HG03103 (cell line): ENCODE results near the gene GRK5.

ENCODE experiments used
- ATAC-seq: cut with Tn5 transposase; IDR thresholded peaks from one replicate; pipeline ENCODE4 v1.9.1; 2021; ENCODE audit warnings: low read depth; ENCODE audit not compliant: unreplicated experiment

GRK5 gene

GRCh38 chr10:119313644-119314043, 106.3 kb downstream of the GRK5 start:
- peak; percentile 66 for ATAC-seq

GRCh38 chr10:119314061-119314460, 106.7 kb downstream of the GRK5 start:
- ATAC-seq: no peak

GRCh38 chr10:119314486-119314885, 107.1 kb downstream of the GRK5 start:
- ATAC-seq: no peak

GRCh38 chr10:119315128-119316001, 108.0 kb downstream of the GRK5 start:
- peak; percentile 51 for ATAC-seq

- ATAC-seq: no peak
These were observed 108.6 kb downstream of the GRK5 start for GRCh38 chr10:119316002-119316358.

GRCh38 chr10:119316729-119317097, 109.3 kb downstream of the GRK5 start:
- ATAC-seq: no peak

- ATAC-seq: no peak
These were observed 111.2 kb downstream of the GRK5 start for GRCh38 chr10:119318411-119319160.

- ATAC-seq: no peak
These were observed 112.0 kb downstream of the GRK5 start for GRCh38 chr10:119319161-119319919.

- ATAC-seq: no peak
These were observed 112.5 kb downstream of the GRK5 start for GRCh38 chr10:119319920-119320258.

- ATAC-seq: no peak
These were observed 113.6 kb downstream of the GRK5 start for GRCh38 chr10:119320981-119321380.

GRCh38 chr10:119323085-119324016, 116.0 kb downstream of the GRK5 start:
- ATAC-seq: no peak

GRCh38 chr10:119325131-119325530, 117.8 kb downstream of the GRK5 start:
- no peak for ATAC-seq

- ATAC-seq: no peak
These were observed 118.8 kb downstream of the GRK5 start for GRCh38 chr10:119326167-119326566.

GRCh38 chr10:119327096-119327745, 119.8 kb downstream of the GRK5 start:
- ATAC-seq: no peak

- no peak for ATAC-seq
These were observed 120.9 kb downstream of the GRK5 start for GRCh38 chr10:119328223-119328622.

- no peak for ATAC-seq
These were observed 123.0 kb downstream of the GRK5 start for GRCh38 chr10:119330342-119330741.

GRCh38 chr10:119331061-119331460, 123.7 kb downstream of the GRK5 start:
- ATAC-seq: no peak

GRCh38 chr10:119333146-119333792, 125.9 kb downstream of the GRK5 start:
- ATAC-seq: no peak

- ATAC-seq: no peak
These were observed 128.4 kb downstream of the GRK5 start for GRCh38 chr10:119335671-119336353.
